MM.1S (cell line): ENCODE results near the gene RCN2.

Source experiments
- CTCF ChIP-seq: fragments of 300-600 bp; sonication (generic); IDR thresholded peaks from 2 replicates; pipeline ENCODE4 v1.5.1; 2016; ENCODE audit warnings: antibody characterized with exemption, low read length, mixed read lengths
- EZH2 ChIP-seq: fragments of 300-600 bp; sonication (generic); optimal IDR thresholded peaks from 2 replicates; pipeline ENCODE3; 2017; ENCODE audit warnings: low read depth, mild to moderate bottlenecking, antibody characterized with exemption, low read length, mixed read lengths
- EZH2phosphoT487 ChIP-seq: fragments of 300-600 bp; sonication (generic); IDR thresholded peaks from 2 replicates; pipeline ENCODE4 v1.6.1; 2018; ENCODE audit warnings: antibody characterized with exemption, low read length

- no peak for TF ChIP-seq CTCF
- TF ChIP-seq EZH2, result no peak
- no peak for TF ChIP-seq EZH2phosphoT487
Measured at GRCh38 chr15:76976572-76977270, 45.2 kb downstream of the RCN2 start.
